Measurements from ENCODE around the gene LRP1.

DNA sequence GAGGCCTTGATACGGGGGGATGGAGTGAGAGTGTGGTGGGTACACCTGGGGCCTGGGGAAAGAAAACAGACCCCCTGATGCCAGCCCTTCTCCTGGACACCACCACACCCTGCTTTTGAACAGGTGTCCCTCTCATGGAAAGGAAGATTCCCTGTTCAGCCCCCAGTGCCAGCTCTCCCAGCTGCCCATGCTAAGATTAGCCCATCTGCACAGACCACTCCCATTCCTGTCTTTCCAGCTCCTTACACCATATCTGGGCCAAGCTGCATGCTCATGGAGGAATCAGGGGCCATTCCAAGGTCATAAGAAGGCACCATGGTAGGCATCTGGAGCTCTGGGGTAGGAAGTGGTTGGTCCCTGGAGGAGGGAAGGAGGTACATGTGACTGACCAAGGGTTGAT is 29.7 kb upstream of the LRP1 start:
- TF ChIP-seq, protein P1, sequence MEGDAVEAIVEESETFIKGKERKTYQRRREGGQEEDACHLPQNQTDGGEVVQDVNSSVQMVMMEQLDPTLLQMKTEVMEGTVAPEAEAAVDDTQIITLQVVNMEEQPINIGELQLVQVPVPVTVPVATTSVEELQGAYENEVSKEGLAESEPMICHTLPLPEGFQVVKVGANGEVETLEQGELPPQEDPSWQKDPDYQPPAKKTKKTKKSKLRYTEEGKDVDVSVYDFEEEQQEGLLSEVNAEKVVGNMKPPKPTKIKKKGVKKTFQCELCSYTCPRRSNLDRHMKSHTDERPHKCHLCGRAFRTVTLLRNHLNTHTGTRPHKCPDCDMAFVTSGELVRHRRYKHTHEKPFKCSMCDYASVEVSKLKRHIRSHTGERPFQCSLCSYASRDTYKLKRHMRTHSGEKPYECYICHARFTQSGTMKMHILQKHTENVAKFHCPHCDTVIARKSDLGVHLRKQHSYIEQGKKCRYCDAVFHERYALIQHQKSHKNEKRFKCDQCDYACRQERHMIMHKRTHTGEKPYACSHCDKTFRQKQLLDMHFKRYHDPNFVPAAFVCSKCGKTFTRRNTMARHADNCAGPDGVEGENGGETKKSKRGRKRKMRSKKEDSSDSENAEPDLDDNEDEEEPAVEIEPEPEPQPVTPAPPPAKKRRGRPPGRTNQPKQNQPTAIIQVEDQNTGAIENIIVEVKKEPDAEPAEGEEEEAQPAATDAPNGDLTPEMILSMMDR (IDR thresholded peaks at IDR 0.05): no peak
- TF ChIP-seq POLR2AphosphoS5 (IDR thresholded peaks at IDR 0.05; ENCODE audit: low read depth, low read length): no peak
